ENCODE results near the gene C19orf73. TPM values are rescaled to one million over a fixed set of nuclear protein-coding genes. Genes with fewer than 3 reads are reported as not detected.

Gene C19orf73
- total and polyA plus RNA-seq, 9 of the 15 experiments (the other 6 are each of a cell fraction or from before 2014, with no cell fraction given), result 0.08 to 7.4 (median 1.4) TPM

DNA sequence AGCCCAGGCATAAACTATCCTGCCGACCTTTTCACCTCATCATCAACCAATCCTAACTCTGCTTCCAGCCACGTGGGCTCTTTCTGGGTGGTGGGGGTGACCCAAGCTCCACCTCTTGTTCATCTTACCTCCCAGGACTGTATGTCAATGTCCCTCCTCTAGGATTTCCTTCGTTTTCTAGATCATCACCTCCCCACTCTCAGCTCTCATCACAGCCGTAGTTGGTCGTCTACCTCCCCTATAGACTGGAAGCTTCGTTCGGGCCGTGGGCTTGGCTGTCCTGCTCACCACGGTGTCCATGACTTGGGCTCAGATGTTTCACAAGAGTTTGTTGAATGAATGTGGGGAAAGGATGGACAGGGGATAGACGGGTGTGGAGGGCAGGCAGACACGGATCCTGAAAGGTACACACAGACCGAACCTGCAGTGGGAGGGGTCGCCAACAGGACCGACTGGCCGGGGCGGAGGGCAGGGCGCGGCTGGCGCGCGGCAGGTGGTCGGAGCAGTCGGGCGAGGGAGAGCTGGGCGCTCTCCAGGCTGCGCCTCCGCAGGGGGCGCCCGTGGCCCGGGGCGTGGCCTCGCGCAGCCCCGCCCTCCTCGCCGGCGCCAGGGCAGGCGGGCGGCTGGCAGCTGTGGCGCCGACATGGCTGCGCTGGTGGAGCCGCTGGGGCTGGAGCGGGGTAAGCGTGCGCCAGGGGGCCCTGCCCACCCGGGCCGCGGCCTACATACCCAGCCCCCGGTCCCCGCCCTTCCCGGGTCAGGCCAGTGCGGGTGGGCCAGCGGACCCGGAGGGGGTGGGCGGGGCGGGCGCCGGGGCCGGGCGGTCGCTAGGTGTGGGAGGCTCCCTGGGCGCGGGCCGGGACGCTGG, 4.9 kb downstream of the C19orf73 start, which contains the start of gene LIN7B (continued):
- TF ChIP-seq, protein P1, sequence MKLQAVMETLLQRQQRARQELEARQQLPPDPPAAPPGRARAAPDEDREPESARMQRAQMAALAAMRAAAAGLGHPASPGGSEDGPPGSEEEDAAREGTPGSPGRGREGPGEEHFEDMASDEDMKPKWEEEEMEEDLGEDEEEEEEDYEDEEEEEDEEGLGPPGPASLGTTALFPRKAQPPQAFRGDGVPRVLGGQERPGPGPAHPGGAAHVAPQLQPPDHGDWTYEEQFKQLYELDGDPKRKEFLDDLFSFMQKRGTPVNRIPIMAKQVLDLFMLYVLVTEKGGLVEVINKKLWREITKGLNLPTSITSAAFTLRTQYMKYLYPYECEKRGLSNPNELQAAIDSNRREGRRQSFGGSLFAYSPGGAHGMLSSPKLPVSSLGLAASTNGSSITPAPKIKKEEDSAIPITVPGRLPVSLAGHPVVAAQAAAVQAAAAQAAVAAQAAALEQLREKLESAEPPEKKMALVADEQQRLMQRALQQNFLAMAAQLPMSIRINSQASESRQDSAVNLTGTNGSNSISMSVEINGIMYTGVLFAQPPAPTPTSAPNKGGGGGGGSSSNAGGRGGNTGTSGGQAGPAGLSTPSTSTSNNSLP (IDR thresholded peaks at IDR 0.05; ENCODE audit: borderline replicate concordance, low read depth, low read length), result no peak
- TF ChIP-seq, protein P2, sequence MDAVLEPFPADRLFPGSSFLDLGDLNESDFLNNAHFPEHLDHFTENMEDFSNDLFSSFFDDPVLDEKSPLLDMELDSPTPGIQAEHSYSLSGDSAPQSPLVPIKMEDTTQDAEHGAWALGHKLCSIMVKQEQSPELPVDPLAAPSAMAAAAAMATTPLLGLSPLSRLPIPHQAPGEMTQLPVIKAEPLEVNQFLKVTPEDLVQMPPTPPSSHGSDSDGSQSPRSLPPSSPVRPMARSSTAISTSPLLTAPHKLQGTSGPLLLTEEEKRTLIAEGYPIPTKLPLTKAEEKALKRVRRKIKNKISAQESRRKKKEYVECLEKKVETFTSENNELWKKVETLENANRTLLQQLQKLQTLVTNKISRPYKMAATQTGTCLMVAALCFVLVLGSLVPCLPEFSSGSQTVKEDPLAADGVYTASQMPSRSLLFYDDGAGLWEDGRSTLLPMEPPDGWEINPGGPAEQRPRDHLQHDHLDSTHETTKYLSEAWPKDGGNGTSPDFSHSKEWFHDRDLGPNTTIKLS (IDR thresholded peaks at IDR 0.05; ENCODE audit: borderline replicate concordance, low read depth), result peak; percentile 68; the same call in 1 of the 2 replicates
- TF ChIP-seq KLF6 (CRISPR knock-in tag; IDR thresholded peaks at IDR 0.05; ENCODE audit: borderline replicate concordance) (no peak), ATF7 (IDR thresholded peaks at IDR 0.05) (peak; percentile 48), ZNF583 (CRISPR knock-in tag; IDR thresholded peaks at IDR 0.05) (no peak), RBBP5 (IDR thresholded peaks at IDR 0.05; ENCODE audit: borderline replicate concordance, insufficient read depth, low read length, poor library complexity, severe bottlenecking) (no peak)
- TF ChIP-seq, protein P3, sequence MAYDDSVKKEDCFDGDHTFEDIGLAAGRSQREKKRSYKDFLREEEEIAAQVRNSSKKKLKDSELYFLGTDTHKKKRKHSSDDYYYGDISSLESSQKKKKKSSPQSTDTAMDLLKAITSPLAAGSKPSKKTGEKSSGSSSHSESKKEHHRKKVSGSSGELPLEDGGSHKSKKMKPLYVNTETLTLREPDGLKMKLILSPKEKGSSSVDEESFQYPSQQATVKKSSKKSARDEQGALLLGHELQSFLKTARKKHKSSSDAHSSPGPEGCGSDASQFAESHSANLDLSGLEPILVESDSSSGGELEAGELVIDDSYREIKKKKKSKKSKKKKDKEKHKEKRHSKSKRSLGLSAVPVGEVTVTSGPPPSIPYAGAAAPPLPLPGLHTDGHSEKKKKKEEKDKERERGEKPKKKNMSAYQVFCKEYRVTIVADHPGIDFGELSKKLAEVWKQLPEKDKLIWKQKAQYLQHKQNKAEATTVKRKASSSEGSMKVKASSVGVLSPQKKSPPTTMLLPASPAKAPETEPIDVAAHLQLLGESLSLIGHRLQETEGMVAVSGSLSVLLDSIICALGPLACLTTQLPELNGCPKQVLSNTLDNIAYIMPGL (CRISPR knock-in tag; IDR thresholded peaks at IDR 0.05), result no peak
- TF ChIP-seq, protein P4, sequence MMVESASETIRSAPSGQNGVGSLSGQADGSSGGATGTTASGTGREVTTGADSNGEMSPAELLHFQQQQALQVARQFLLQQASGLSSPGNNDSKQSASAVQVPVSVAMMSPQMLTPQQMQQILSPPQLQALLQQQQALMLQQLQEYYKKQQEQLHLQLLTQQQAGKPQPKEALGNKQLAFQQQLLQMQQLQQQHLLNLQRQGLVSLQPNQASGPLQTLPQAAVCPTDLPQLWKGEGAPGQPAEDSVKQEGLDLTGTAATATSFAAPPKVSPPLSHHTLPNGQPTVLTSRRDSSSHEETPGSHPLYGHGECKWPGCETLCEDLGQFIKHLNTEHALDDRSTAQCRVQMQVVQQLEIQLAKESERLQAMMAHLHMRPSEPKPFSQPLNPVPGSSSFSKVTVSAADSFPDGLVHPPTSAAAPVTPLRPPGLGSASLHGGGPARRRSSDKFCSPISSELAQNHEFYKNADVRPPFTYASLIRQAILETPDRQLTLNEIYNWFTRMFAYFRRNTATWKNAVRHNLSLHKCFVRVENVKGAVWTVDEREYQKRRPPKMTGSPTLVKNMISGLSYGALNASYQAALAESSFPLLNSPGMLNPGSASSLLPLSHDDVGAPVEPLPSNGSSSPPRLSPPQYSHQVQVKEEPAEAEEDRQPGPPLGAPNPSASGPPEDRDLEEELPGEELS (CRISPR knock-in tag; IDR thresholded peaks at IDR 0.05; ENCODE audit: borderline replicate concordance), result no peak
- TF ChIP-seq, protein P5, sequence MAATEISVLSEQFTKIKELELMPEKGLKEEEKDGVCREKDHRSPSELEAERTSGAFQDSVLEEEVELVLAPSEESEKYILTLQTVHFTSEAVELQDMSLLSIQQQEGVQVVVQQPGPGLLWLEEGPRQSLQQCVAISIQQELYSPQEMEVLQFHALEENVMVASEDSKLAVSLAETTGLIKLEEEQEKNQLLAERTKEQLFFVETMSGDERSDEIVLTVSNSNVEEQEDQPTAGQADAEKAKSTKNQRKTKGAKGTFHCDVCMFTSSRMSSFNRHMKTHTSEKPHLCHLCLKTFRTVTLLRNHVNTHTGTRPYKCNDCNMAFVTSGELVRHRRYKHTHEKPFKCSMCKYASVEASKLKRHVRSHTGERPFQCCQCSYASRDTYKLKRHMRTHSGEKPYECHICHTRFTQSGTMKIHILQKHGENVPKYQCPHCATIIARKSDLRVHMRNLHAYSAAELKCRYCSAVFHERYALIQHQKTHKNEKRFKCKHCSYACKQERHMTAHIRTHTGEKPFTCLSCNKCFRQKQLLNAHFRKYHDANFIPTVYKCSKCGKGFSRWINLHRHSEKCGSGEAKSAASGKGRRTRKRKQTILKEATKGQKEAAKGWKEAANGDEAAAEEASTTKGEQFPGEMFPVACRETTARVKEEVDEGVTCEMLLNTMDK (IDR thresholded peaks at IDR 0.05; ENCODE audit: borderline replicate concordance, insufficient read depth, low read depth, low read length, poor library complexity, severe bottlenecking), result peak; percentile 85

Data from K562 (cell line).